ENCODE measurements around the gene COX7A2L. TPM values are rescaled to one million over a fixed set of nuclear protein-coding genes. Genes with fewer than 3 reads are reported as not detected.

Gene COX7A2L
- total and polyA plus RNA-seq, 2 of the 8 experiments (the other 6 are each of a cell fraction or from before 2014, with no cell fraction given) = 85.6 to 114 TPM

- no peak overlapping the region for H3K9ac ChIP-seq (replicated peaks in 1 of 4; ENCODE audit: extremely low read depth in 1 of 4, low read depth in 3 of 4, low read length in 3 of 4)
- H3K4ac ChIP-seq (replicated peaks; ENCODE audit: insufficient read length, low read depth, low read length) = no peak overlapping the region
- no peak overlapping the region for H3K18ac ChIP-seq (ENCODE audit: extremely low read depth, low read length)
- H3K14ac ChIP-seq (ENCODE audit: insufficient read length) = no peak overlapping the region
- no peak overlapping the region for H3K27ac ChIP-seq (ENCODE audit: low read depth, low read length)
- no peaks in the 10 kb centered on the region for H3K79me1 ChIP-seq (ENCODE audit: low read depth, low read length)
- no peaks in the 10 kb centered on the region for H3K36me3 ChIP-seq (ENCODE audit: control insufficient read depth in 2 of 4, insufficient read depth in 4 of 4, low read length in 3 of 4)
- H3K23me2 ChIP-seq (ENCODE audit: low read depth, low read length) = no peaks in the 10 kb centered on the region
- no peak overlapping the region for H2BK5ac ChIP-seq (ENCODE audit: low read depth, low read length)
- H4K91ac ChIP-seq (replicated peaks; ENCODE audit: insufficient read length, low read length) = no peak overlapping the region
- H4K20me1 ChIP-seq (replicated peaks in 1 of 2; ENCODE audit: control insufficient read depth in 1 of 2, insufficient read depth in 2 of 2, low read length in 2 of 2) = no peaks in the 10 kb centered on the region
- no peak overlapping the region for H3K4me2 ChIP-seq (ENCODE audit: insufficient read depth in 1 of 2, low read depth in 2 of 2, low read length in 2 of 2)
- no peak overlapping the region for H3K23ac ChIP-seq (ENCODE audit: insufficient read length)
- CTCF ChIA-PET (ENCODE audit: partially characterized antibody) = interaction anchor here (0.7 to 1.7 kb wide), 3 partner anchors 12 to 121 kb away, joined by 4 read pairs; no protein-coding TSS in a partner anchor
- no peak overlapping the region for H4K5ac ChIP-seq (ENCODE audit: insufficient read length, low read depth, low read length)
- no peaks in the 10 kb centered on the region for H3K4me1 ChIP-seq (replicated peaks in 1 of 4; ENCODE audit: control insufficient read depth in 3 of 4, insufficient read depth in 4 of 4, low read length in 3 of 4)
- H3K27me3 ChIP-seq (replicated peaks in 1 of 4; ENCODE audit: control insufficient read depth in 3 of 4, extremely low read depth in 1 of 4, insufficient read depth in 3 of 4, low read length in 3 of 4) = no peaks in the 10 kb centered on the region
- no peak overlapping the region for H3K56ac ChIP-seq (replicated peaks; ENCODE audit: insufficient read length, low read depth, low read length)
- DNase-seq (ENCODE audit: low read depth in 1 of 2, low spot score in 2 of 2) (no peak), FAIRE-seq (no peak)
- H3K79me2 ChIP-seq (ENCODE audit: control insufficient read depth in 1 of 2, insufficient read depth in 2 of 2, low read length in 2 of 2) = no peaks in the 10 kb centered on the region
- POLR2A ChIA-PET (ENCODE audit: partially characterized antibody) = interaction anchor here (1.7 kb wide), 1 partner anchor 26 kb away, joined by 3 read pairs; no protein-coding TSS in a partner anchor
- H2BK15ac ChIP-seq (ENCODE audit: low read length) = no peak overlapping the region
- no peak overlapping the region for H4K8ac ChIP-seq (ENCODE audit: extremely low read depth, insufficient read depth, low read length)
- H2AFZ ChIP-seq (ENCODE audit: low read length) = no peak overlapping the region
- no peak overlapping the region for H2AK5ac ChIP-seq (ENCODE audit: low read depth, low read length)
- H3K9me3 ChIP-seq (ENCODE audit: insufficient read depth in 2 of 2, low read depth in 1 of 2, low read length in 1 of 2) = no peaks in the 10 kb centered on the region
- H2BK120ac ChIP-seq (replicated peaks; ENCODE audit: low read depth, low read length) = no peak overlapping the region
- no peak overlapping the region for H2BK20ac ChIP-seq (ENCODE audit: low read length)
- 92% methylated on average over 4 of the region's 4 CpGs; no CpG with 5 or more reads in 1 of the 2 experiments for WGBS, 2 experiments (ENCODE audit: extremely low coverage in 1 of 2, insufficient coverage in 1 of 2, insufficient read length in 1 of 2, insufficient replicate concordance in 2 of 2, low coverage in 1 of 2, low lambda C conversion rate in 2 of 2, missing lambda C conversion rate in 1 of 2)
- H2BK12ac ChIP-seq (ENCODE audit: low read depth, low read length) = no peak overlapping the region
- no peak overlapping the region for H3K4me3 ChIP-seq (ENCODE audit: extremely low read depth in 1 of 4, insufficient read depth in 2 of 4, low read depth in 3 of 4, low read length in 4 of 4)
- TF ChIP-seq POLR2AphosphoS5 (IDR thresholded peaks at IDR 0.05; ENCODE audit: low read depth, low read length) = no peak
- TF ChIP-seq CTCF (IDR thresholded peaks at IDR 0.05; ENCODE audit: control extremely low read depth in 1 of 3, insufficient read depth in 1 of 3, low read depth in 1 of 3, low read length in 3 of 3) = no peak
- no peak for TF ChIP-seq E2F6 (IDR thresholded peaks at IDR 0.05)
- TF ChIP-seq YY1 (IDR thresholded peaks at IDR 0.05; ENCODE audit: low read depth, low read length) = no peak
- no peak for TF ChIP-seq BRCA1 (IDR thresholded peaks at IDR 0.05; ENCODE audit: low read depth, low read length)
- TF ChIP-seq SAP30 (IDR thresholded peaks at IDR 0.05; ENCODE audit: insufficient read depth, insufficient replicate concordance, low read length) = no peak
- no peak for TF ChIP-seq RAD21 (IDR thresholded peaks at IDR 0.05 in 1 of 2, conservative IDR thresholded peaks at IDR 0.05 in 1 of 2; ENCODE audit: low read depth in 2 of 2, low read length in 2 of 2)
- no peak for TF ChIP-seq CHD1 (IDR thresholded peaks at IDR 0.05; ENCODE audit: low read depth, low read length)
- TF ChIP-seq RBBP5 (IDR thresholded peaks at IDR 0.05; ENCODE audit: borderline replicate concordance, low read depth, low read length) = no peak
- TF ChIP-seq RXRA (IDR thresholded peaks at IDR 0.05; ENCODE audit: insufficient read depth, low read depth, low read length) = no peak
These were observed 21.1 kb upstream of the COX7A2L start for GRCh38 chr2:42382144-42382543.

Measured in H1 (cell line).